HCT116 (cell line): ENCODE data around the gene INTS3. TPM values are rescaled to one million over a fixed set of nuclear protein-coding genes. Genes with fewer than 3 reads are reported as not detected.

Experiments
- ATAC-seq: fragments of 200-7000 bp; cut with Tn5 transposase; 2 replicates; pipeline ENCODE4 v1.9.1; 2020; ENCODE audit warnings: mild to moderate bottlenecking, moderate library complexity
- Bru-seq: library from RNA; stranded (reverse); fragments of 400-500 nt; gene quantifications from one replicate; lab custom pipeline; 2021; lab: Mats Ljungman, UMichigan
- BruChase-seq, 2 experiments: library from RNA; stranded (reverse); fragments of 400-500 nt; gene quantifications; one replicate each; lab custom pipeline; 2021; lab: Mats Ljungman, UMichigan
- BruUV-seq: library from RNA; stranded (reverse); fragments of 400-500 nt; replicated peaks from 2 replicates; lab custom pipeline; 2021; lab: Mats Ljungman, UMichigan
- CTCF ChIA-PET: fragments of 300-600 bp; sonication (Branson Sonifier 250); formaldehyde crosslinking; loops from one replicate; lab custom pipeline; 2021; ENCODE audit warnings: antibody characterized with exemption; lab: Charles Lee
- POLR2A ChIA-PET: fragments of 300-600, 350-600 bp; sonication (Branson Sonifier 250); formaldehyde crosslinking; loops from one replicate; lab custom pipeline; 2021; ENCODE audit warnings: antibody characterized with exemption; lab: Charles Lee
- RAD21 ChIA-PET, 2 experiments: fragments of 300-600 bp; sonication (Branson Sonifier 250); formaldehyde crosslinking; loops; one replicate each; lab custom pipeline; 2023; ENCODE audit warnings: low total read pairs in 2 of 2; ENCODE audit not compliant: uncharacterized antibody in 2 of 2, unreplicated experiment in 2 of 2, low non-redundant PET in 1 of 2; lab: Charles Lee
- DNase-seq: peaks from one replicate; pipeline ENCODE4 v3.0.0-alpha.2; 2010; ENCODE audit warnings: low read depth, low spot score
- H2AFZ ChIP-seq: fragments of 200-600 bp; shearing (Covaris generic), sonication (generic); 2 replicates; pipeline ENCODE4 v1.6.1; 2017; ENCODE audit warnings: low read depth, mixed run types, mixed read lengths, antibody characterized with exemption, low read length; ENCODE audit not compliant: poor library complexity, severe bottlenecking
- H3K27ac ChIP-seq: 2 replicates; pipeline ENCODE4 v1.5.1; 2012; ENCODE audit warnings: low read depth, low read length
- H3K27me3 ChIP-seq: fragments of 200-600 bp; sonication (generic); 2 replicates; pipeline ENCODE4 v1.6.1; 2016; ENCODE audit warnings: mixed run types, low read length, mixed read lengths; ENCODE audit not compliant: insufficient read depth
- H3K36me3 ChIP-seq, 2 experiments: fragments of 200-500 bp in 1 of 2; fragments of 200-600 bp in 1 of 2; sonication (Bioruptor generic) in 1 of 2; sonication (generic) in 1 of 2; 2 replicates each; pipeline versions ENCODE4 v1.5.1 to v1.6.1; 2014 to 2016; ENCODE audit warnings: low read length in 2 of 2, inconsistent platforms in 1 of 2, mixed read lengths in 1 of 2, mixed run types in 1 of 2; ENCODE audit not compliant: insufficient read depth in 2 of 2, control insufficient read depth in 1 of 2
- H3K4me1 ChIP-seq, 2 experiments: fragments of 200-600 bp in 1 of 2; sonication (generic) in 1 of 2; 2 replicates each; pipeline versions ENCODE4 v1.5.1 to v1.6.1; 2012 to 2017; ENCODE audit warnings: low read length in 2 of 2, inconsistent platforms in 1 of 2, mild to moderate bottlenecking in 1 of 2, mixed read lengths in 1 of 2, mixed run types in 1 of 2, moderate library complexity in 1 of 2; ENCODE audit not compliant: insufficient read depth in 2 of 2, control insufficient read depth in 1 of 2
- H3K4me2 ChIP-seq: fragments of 200-600 bp; sonication (generic); 2 replicates; pipeline ENCODE4 v1.6.1; 2017; ENCODE audit warnings: mixed run types, low read length, mixed read lengths
- H3K4me3 ChIP-seq, 2 experiments: fragments of 200-600 bp in 1 of 2; sonication (generic) in 1 of 2; replicated peaks in 1 of 2; 2 replicates each; pipeline ENCODE4 v1.5.1; 2011 to 2016; ENCODE audit warnings: low read length in 2 of 2, control low read depth in 1 of 2, low read depth in 1 of 2, mild to moderate bottlenecking in 1 of 2, mixed read lengths in 1 of 2, mixed run types in 1 of 2
- H3K79me2 ChIP-seq: fragments of 200-600 bp; sonication (generic); 2 replicates; pipeline ENCODE4 v1.6.1; 2017; ENCODE audit warnings: mild to moderate bottlenecking, mixed run types, low read length, moderate library complexity, mixed read lengths; ENCODE audit not compliant: insufficient read depth
- H3K9ac ChIP-seq: fragments of 200-600 bp; sonication (generic); 2 replicates; pipeline ENCODE4 v1.6.1; 2016; ENCODE audit warnings: low read length, mixed read lengths
- H3K9me2 ChIP-seq: fragments of 200-600 bp; sonication (generic), shearing (Covaris generic); 2 replicates; pipeline ENCODE4 v1.6.1; 2017; ENCODE audit warnings: mixed run types, mild to moderate bottlenecking, moderate library complexity; ENCODE audit not compliant: insufficient read depth
- H3K9me3 ChIP-seq, 2 experiments: fragments of 200-500 bp in 1 of 2; fragments of 200-600 bp in 1 of 2; sonication (Bioruptor generic) in 1 of 2; sonication (generic) in 1 of 2; 2 replicates each; pipeline ENCODE4 v1.6.1; 2014 to 2017; ENCODE audit warnings: low read length in 2 of 2, mixed read lengths in 2 of 2, inconsistent platforms in 1 of 2, low read depth in 1 of 2, mild to moderate bottlenecking in 1 of 2, mixed run types in 1 of 2, moderate library complexity in 1 of 2; ENCODE audit not compliant: control insufficient read depth in 1 of 2, insufficient read depth in 1 of 2
- H4K20me1 ChIP-seq: fragments of 200-600 bp; sonication (generic), shearing (Covaris generic); 2 replicates; pipeline ENCODE4 v1.6.1; 2017; ENCODE audit warnings: mixed run types, mild to moderate bottlenecking, moderate library complexity; ENCODE audit not compliant: insufficient read depth
- CTCF ChIP-seq, 3 experiments: fragments of 200-600 bp in 1 of 3; sonication (generic) in 1 of 3; IDR thresholded peaks in 2 of 3; conservative IDR thresholded peaks in 1 of 3; 2 replicates each; pipeline ENCODE4 v1.5.1; 2012 to 2017; ENCODE audit warnings: low read depth in 2 of 3, low read length in 2 of 3, antibody characterized with exemption in 1 of 3, borderline replicate concordance in 1 of 3, control low read depth in 1 of 3, mild to moderate bottlenecking in 1 of 3, mixed read lengths in 1 of 3, mixed run types in 1 of 3, moderate library complexity in 1 of 3; ENCODE audit not compliant: insufficient read depth in 1 of 3
- ELF1 ChIP-seq: IDR thresholded peaks from 2 replicates; pipeline ENCODE4 v1.6.1; 2012; ENCODE audit warnings: low read depth, borderline replicate concordance
- MAX ChIP-seq: IDR thresholded peaks from 2 replicates; pipeline ENCODE4 v1.6.1; 2012
- POLR2A ChIP-seq: IDR thresholded peaks from 2 replicates; pipeline ENCODE4 v1.7.0; 2011; ENCODE audit warnings: borderline replicate concordance; ENCODE audit not compliant: insufficient read depth, insufficient read length; ENCODE audit errors: extremely low read depth
- POLR2AphosphoS5 ChIP-seq: IDR thresholded peaks from 2 replicates; pipeline ENCODE4 v1.6.1; 2011; ENCODE audit warnings: mild to moderate bottlenecking, low read depth, low read length, moderate library complexity
- REST ChIP-seq: IDR thresholded peaks from 2 replicates; pipeline ENCODE4 v1.6.1; 2012; ENCODE audit warnings: low read depth
- SP1 ChIP-seq: IDR thresholded peaks from 2 replicates; pipeline ENCODE4 v1.6.1; 2012; ENCODE audit warnings: low read depth
- TCF7L2 ChIP-seq: IDR thresholded peaks from 2 replicates; pipeline ENCODE4 v1.7.0; 2011; ENCODE audit warnings: borderline replicate concordance, inconsistent platforms; ENCODE audit not compliant: insufficient read depth, insufficient read length; ENCODE audit errors: extremely low read depth
- YY1 ChIP-seq: IDR thresholded peaks from 2 replicates; pipeline ENCODE4 v1.6.1; 2011; ENCODE audit warnings: low read length, low read depth, moderate library complexity, mild to moderate bottlenecking; ENCODE audit not compliant: insufficient replicate concordance; ENCODE audit errors: extremely low read depth
- ZBTB33 ChIP-seq: IDR thresholded peaks from 2 replicates; pipeline ENCODE4 v1.6.1; 2011; ENCODE audit warnings: mild to moderate bottlenecking, low read length, moderate library complexity; ENCODE audit not compliant: insufficient replicate concordance; ENCODE audit errors: extremely low read depth
- intact Hi-C: fragments of 100-400 bp; cut with micrococcal nuclease; formaldehyde crosslinking; loops from 2 replicates; pipeline ENCODE4 v1.10.0; 2022
- long read RNA-seq: library from polyadenylated mRNA; unstranded; transcript quantifications from one replicate; pipeline ENCODE4 v2.0.0, GENCODE V29; 2021; ENCODE audit not compliant: unreplicated experiment
- polyA plus RNA-seq: library from polyadenylated mRNA; unstranded; fragments of >200 nt; gene quantifications from 2 replicates; pipeline ENCODE4 v1.2.1, GENCODE V29; 2012; ENCODE audit warnings: missing spikeins
- total RNA-seq: library from RNA; stranded (reverse); gene quantifications from one replicate; pipeline ENCODE4 v1.2.1, GENCODE V29; 2021; ENCODE audit not compliant: unreplicated experiment

INTS3 gene
- total RNA-seq (47.6 TPM), Bru-seq, nascent RNA (percentile 71 among the genes with signal in this experiment), BruChase-seq, experiment 1, labeled RNA remaining after a 6-hour chase (percentile 87 among the genes with signal in this experiment), BruChase-seq, experiment 2, labeled RNA remaining after a 2-hour chase (percentile 81 among the genes with signal in this experiment)
- 29.8 and 30.6 TPM in 2 replicates for polyA plus RNA-seq
- long read RNA-seq, full-length matches to known transcripts: 7 of 34 reads
- long read RNA-seq, partial matches to known transcripts: 11 of 34 reads
- long read RNA-seq, other reads (novel, unspliced or antisense): 16 of 34 reads

GRCh38 chr1:153727463-153728304 lies at the start of gene INTS3:
Gene INTS3 (plus strand): TSS chr1:153728050. CDS start chr1:153728635, 585 bp downstream.
- H3K4me2 ChIP-seq: peak within 1 kb of the TSS; percentile 100
- DNase-seq (peak; percentile 99), ATAC-seq (peak; percentile 99)
- no peaks in the 10 kb centered on the region for H3K9me2 ChIP-seq
- ChIA-PET CTCF (interaction anchor here (1.0 kb wide), 1 partner anchor 217 kb away, joined by 4 read pairs; no protein-coding TSS in a partner anchor), POLR2A (interaction anchor here (0.6 to 2.5 kb wide), 10 partner anchors 15 to 1424 kb away, joined by 3 to 9 read pairs (median 4); partner anchors contain the start of genes ILF2, S100A13 and S100A14), RAD21 (no interaction called here)
- TSS peak; percentile 81 for BruUV-seq
- intact Hi-C loops: no loop called here
- H3K27me3 ChIP-seq: no peaks in the 10 kb centered on the region
- no peaks in the 10 kb centered on the region for H3K9me3 ChIP-seq
- peak; percentile 89 for TF ChIP-seq YY1
- peak in 1 of 3 experiments; percentile 5; a peak in 1 of 6 replicates for TF ChIP-seq CTCF (IDR thresholded peaks at IDR 0.05 in 2 of 3, conservative IDR thresholded peaks at IDR 0.05 in 1 of 3; ENCODE audit: borderline replicate concordance in 1 of 3, insufficient read depth in 1 of 3, low read depth in 2 of 3, low read length in 2 of 3)
- peak; percentile 26 for TF ChIP-seq TCF7L2
- TF ChIP-seq POLR2AphosphoS5: peak; percentile 74
- TF ChIP-seq ELF1: peak; percentile 65
- peak; percentile 98 for TF ChIP-seq SP1
- TF ChIP-seq ZBTB33: no peak
- peak; percentile 47 for TF ChIP-seq POLR2A
- no peak for TF ChIP-seq REST
- TF ChIP-seq MAX: peak; percentile 84
- 0 out of 4 replicates have a peak, but pooled peaks cover 0 to 2% of the 10 kb centered on the region in 2 experiments for H3K36me3 ChIP-seq
- peaks cover 20% of the 10 kb centered on the region for H3K79me2 ChIP-seq
- H3K4me3 ChIP-seq: peak within 1 kb of the TSS; percentile 62 to 100
- H2AFZ ChIP-seq: no peak within 1 kb of the TSS
- no peaks in the 10 kb centered on the region for H4K20me1 ChIP-seq
- peaks cover 3 to 32% of the 10 kb centered on the region in 2 experiments; a peak in 3 of 4 replicates for H3K4me1 ChIP-seq
- H3K27ac ChIP-seq: peak within 1 kb of the TSS; percentile 96
- peak within 1 kb of the TSS; percentile 87 for H3K9ac ChIP-seq
